Measurements from ENCODE around the gene AGO1. TPM values are rescaled to one million over a fixed set of nuclear protein-coding genes. Genes with fewer than 3 reads are reported as not detected.
"Not testable (repeated sequence)": the region's sequence is repeated elsewhere in the genome, so short reads cannot be mapped to it uniquely, and the experiment has no call there.

The AGO1 gene
- total RNA-seq, 4 donors from 2014 or later: 11.2 to 12.6 (median 12.4) TPM

DNA sequence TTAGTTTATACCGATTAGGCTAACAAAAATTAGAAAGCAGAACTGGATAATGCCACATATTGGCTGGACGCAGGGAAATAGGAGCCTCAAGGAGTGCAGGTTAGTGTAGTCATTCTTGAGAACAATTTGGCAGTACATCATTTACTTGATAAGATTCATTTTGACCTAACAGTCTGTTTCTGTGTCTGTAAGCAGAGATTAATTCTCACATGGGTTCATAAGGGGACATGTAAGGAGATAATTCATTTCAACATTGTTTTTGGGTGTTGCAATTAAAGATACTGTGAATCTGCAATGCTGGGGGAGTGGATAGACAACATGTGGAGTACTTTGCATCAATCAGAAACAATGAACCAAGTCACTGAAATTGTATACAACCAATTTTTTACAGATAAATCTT is 79.9 kb downstream of the AGO1 start:
- Histone ChIP-seq H3K27me3 (no peaks in the 10 kb centered on the region), H3K27ac (no peak overlapping the region), H3K4me3 (no peak overlapping the region), H3K4me1 (peaks cover 5 to 6% of the 10 kb centered on the region in 2 donors), H3K36me3 (peaks cover 0 to 3% of the 10 kb centered on the region in 2 donors), H3K9me3 (no peaks in the 10 kb centered on the region)
- in situ Hi-C loops (cut with MboI; ENCODE audit: low sequenced_read_pairs in 4 of 4): no loop called here
- ATAC-seq: no peak
- intact Hi-C loops (cut with DNase I; ENCODE audit: low total_unique reads): no loop called here
- TF ChIP-seq, protein P1, sequence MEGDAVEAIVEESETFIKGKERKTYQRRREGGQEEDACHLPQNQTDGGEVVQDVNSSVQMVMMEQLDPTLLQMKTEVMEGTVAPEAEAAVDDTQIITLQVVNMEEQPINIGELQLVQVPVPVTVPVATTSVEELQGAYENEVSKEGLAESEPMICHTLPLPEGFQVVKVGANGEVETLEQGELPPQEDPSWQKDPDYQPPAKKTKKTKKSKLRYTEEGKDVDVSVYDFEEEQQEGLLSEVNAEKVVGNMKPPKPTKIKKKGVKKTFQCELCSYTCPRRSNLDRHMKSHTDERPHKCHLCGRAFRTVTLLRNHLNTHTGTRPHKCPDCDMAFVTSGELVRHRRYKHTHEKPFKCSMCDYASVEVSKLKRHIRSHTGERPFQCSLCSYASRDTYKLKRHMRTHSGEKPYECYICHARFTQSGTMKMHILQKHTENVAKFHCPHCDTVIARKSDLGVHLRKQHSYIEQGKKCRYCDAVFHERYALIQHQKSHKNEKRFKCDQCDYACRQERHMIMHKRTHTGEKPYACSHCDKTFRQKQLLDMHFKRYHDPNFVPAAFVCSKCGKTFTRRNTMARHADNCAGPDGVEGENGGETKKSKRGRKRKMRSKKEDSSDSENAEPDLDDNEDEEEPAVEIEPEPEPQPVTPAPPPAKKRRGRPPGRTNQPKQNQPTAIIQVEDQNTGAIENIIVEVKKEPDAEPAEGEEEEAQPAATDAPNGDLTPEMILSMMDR (IDR thresholded peaks at IDR 0.05 in 4 of 5, conservative IDR thresholded peaks at IDR 0.05 in 1 of 5): no peak
- TF ChIP-seq POLR2A (IDR thresholded peaks at IDR 0.05): no peak
- no peak for DNase-seq

DNA sequence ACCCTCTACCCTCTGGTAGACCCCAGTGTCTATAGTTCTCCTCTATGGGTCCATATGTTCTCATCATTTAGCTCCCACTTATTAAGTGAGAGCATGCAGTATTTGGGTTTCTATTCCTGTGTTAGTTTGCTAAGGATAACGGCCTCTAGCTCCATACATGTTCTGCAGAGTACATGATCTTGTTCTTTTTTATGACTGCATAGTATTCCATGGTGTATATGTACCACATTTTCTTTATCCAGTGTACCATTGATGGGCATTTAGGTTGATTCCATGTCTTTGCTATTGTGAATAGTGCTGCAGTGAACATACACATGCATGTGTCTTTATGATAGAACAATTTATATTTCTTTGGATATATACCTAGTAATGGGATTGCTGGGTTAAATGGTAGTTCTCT is 81.3 kb downstream of the AGO1 start:
- intact Hi-C loops (cut with DNase I; ENCODE audit: low total_unique reads); H3K4me3 ChIP-seq; H3K27me3 ChIP-seq; H3K27ac ChIP-seq; in situ Hi-C loops (cut with MboI; ENCODE audit: low sequenced_read_pairs in 4 of 4); H3K9me3 ChIP-seq; H3K4me1 ChIP-seq; ATAC-seq; DNase-seq: not testable (repeated sequence)
- H3K36me3 ChIP-seq: peaks cover 0 to 12% of the 10 kb centered on the region in 2 donors

DNA sequence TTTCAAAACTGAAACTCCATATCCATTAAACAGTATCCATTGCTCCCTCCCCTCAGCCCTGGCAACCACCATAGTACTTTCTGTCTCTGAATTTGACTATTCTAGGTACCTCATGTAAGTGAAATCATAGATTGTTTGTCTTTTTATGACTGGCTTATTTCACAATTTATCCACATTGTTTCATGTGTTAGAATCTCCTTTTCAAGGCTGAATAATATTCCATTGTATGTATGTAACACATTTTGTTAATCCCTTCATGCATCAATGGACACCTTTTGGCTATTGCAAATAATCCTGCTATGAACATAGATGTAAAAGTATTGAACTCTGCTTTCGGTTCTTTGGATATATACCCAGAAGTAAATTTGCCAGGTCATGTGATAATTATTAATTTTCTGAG is 85.4 kb downstream of the AGO1 start:
- H3K27me3 ChIP-seq: no peaks in the 10 kb centered on the region
- no peak overlapping the region for H3K27ac ChIP-seq
- H3K9me3 ChIP-seq: no peaks in the 10 kb centered on the region
- no peak overlapping the region for H3K4me3 ChIP-seq
- intact Hi-C loops (cut with DNase I; ENCODE audit: low total_unique reads): no loop called here
- in situ Hi-C loops (cut with MboI; ENCODE audit: low sequenced_read_pairs in 4 of 4): no loop called here
- H3K4me1 ChIP-seq: no peaks in the 10 kb centered on the region
- no peak for DNase-seq
- no peak for TF ChIP-seq POLR2A (IDR thresholded peaks at IDR 0.05)
- TF ChIP-seq, protein P1 (IDR thresholded peaks at IDR 0.05 in 4 of 5, conservative IDR thresholded peaks at IDR 0.05 in 1 of 5): no peak
- H3K36me3 ChIP-seq: peaks cover 0 to 24% of the 10 kb centered on the region in 2 donors
- no peak for ATAC-seq

DNA sequence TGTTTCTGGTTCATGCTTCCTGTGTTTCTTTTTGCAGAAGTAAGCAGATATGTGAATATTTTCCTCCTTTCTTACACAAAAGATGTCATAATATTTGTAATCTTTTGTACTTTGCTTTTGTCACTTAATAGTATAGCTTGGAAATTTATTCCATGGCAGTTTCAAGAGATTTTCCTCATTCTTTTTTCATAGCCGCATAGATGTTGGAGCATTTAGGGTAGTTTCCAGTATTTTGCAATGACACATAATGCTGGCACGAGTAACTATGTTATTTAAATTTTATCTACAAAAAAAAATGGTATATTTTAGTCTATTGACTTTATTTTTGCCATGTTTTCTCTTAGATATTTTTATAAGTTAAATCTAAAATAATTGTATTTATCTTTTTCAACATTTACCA is 88.6 kb downstream of the AGO1 start:
- intact Hi-C loops (cut with DNase I; ENCODE audit: low total_unique reads): no loop called here
- Histone ChIP-seq H3K27me3 (no peaks in the 10 kb centered on the region), H3K36me3 (peaks cover 0 to 45% of the 10 kb centered on the region in 2 donors), H3K9me3 (no peaks in the 10 kb centered on the region), H3K27ac (no peak overlapping the region), H3K4me3 (no peak overlapping the region), H3K4me1 (no peaks in the 10 kb centered on the region)
- no peak for ATAC-seq
- TF ChIP-seq, protein P1 (IDR thresholded peaks at IDR 0.05 in 4 of 5, conservative IDR thresholded peaks at IDR 0.05 in 1 of 5): no peak
- TF ChIP-seq POLR2A (IDR thresholded peaks at IDR 0.05): no peak
- in situ Hi-C loops (cut with MboI; ENCODE audit: low sequenced_read_pairs in 4 of 4): no loop called here
- no peak for DNase-seq

DNA sequence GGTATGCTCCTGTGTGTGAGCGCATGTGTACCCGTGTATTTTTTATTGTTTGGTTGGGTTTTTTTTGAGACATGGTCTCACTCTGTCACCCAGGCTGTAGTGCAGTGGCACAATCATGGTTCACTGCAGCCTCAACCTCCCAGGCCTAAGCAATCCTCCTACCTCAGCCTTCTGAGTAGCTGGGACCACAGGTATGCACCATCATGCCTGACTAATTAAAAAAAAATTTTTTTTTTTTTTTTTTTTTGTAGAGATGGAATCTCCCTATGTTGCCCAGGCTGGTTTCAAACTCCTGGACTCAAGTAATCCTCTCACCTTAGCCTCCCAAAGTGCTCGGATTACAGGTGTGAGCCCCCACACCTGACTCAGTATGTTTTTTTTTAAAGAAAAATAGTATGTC is 89.6 kb downstream of the AGO1 start:
- H3K4me1 ChIP-seq; intact Hi-C loops (cut with DNase I; ENCODE audit: low total_unique reads); in situ Hi-C loops (cut with MboI; ENCODE audit: low sequenced_read_pairs in 4 of 4); H3K27me3 ChIP-seq; H3K27ac ChIP-seq; H3K9me3 ChIP-seq; H3K4me3 ChIP-seq; ATAC-seq; DNase-seq: not testable (repeated sequence)
- peaks cover 0 to 45% of the 10 kb centered on the region in 2 donors for H3K36me3 ChIP-seq

DNA sequence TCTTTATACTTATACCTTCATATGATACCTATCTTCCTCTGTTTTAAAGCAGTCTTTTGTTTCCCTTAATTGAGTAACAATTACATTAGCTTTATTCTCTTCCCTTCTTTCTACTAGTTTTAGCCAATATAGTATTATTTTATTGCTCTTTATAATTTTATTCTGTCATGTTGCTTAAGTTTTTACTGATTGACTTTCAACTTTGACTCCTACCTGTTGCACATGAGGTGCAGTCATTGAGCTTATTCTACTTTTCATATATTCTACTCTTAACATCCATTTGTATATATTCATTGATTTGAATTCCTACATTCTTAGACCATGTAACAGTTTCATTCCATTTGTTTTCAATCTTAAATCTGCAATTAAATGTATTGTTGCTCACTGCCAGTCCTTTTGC is 97.1 kb downstream of the AGO1 start:
- no peaks in the 10 kb centered on the region for H3K4me1 ChIP-seq
- TF ChIP-seq, protein P1 (IDR thresholded peaks at IDR 0.05 in 4 of 5, conservative IDR thresholded peaks at IDR 0.05 in 1 of 5): no peak
- TF ChIP-seq POLR2A (IDR thresholded peaks at IDR 0.05): no peak
- DNase-seq: no peak
- H3K36me3 ChIP-seq: peaks cover 0 to 8% of the 10 kb centered on the region in 2 donors
- H3K27ac ChIP-seq: no peak overlapping the region
- no peaks in the 10 kb centered on the region for H3K9me3 ChIP-seq
- intact Hi-C loops (cut with DNase I; ENCODE audit: low total_unique reads) (no loop called here), in situ Hi-C loops (cut with MboI; ENCODE audit: low sequenced_read_pairs in 4 of 4) (no loop called here)
- no peak for ATAC-seq
- H3K4me3 ChIP-seq: no peak overlapping the region
- no peaks in the 10 kb centered on the region for H3K27me3 ChIP-seq

Data from gastrocnemius medialis (tissue), 4 donors.